Kidney (tissue), 14 donors: ENCODE measurements around the gene CCDC116. TPM values are rescaled to one million over a fixed set of nuclear protein-coding genes. Genes with fewer than 3 reads are reported as not detected.
"Not testable (repeated sequence)": the region's sequence is repeated elsewhere in the genome, so short reads cannot be mapped to it uniquely, and the experiment has no call there.

Experiments used
- DNase-seq, 5 donors: peaks; one replicate each; pipeline ENCODE4 v3.0.0-alpha.2; 2013 to 2020
- FAIRE-seq: peaks from 2 replicates; lab custom pipeline; 2012; peaks lifted over from hg19 to GRCh38; lab: Jason Lieb, UNC
- H3K27ac ChIP-seq, 2 donors: one replicate each; pipeline ENCODE4 v1.7.0; 2013; ENCODE audit warnings: low read depth in 2 of 2, low read length in 2 of 2, inconsistent platforms in 1 of 2
- H3K27me3 ChIP-seq: one replicate; pipeline ENCODE4 v1.7.1; 2013; ENCODE audit warnings: low read length, inconsistent platforms; ENCODE audit not compliant: control insufficient read depth, insufficient read depth
- H3K36me3 ChIP-seq, 3 donors: one replicate each; pipeline versions ENCODE4 v1.7.0 to v1.7.1; 2013; ENCODE audit warnings: low read length in 3 of 3, control low read depth in 1 of 3, inconsistent platforms in 1 of 3; ENCODE audit not compliant: insufficient read depth in 3 of 3, control insufficient read depth in 2 of 3
- H3K4me1 ChIP-seq, 3 donors: one replicate each; pipeline versions ENCODE4 v1.7.0 to v1.7.1; 2013; ENCODE audit warnings: low read length in 3 of 3, inconsistent platforms in 1 of 3, low read depth in 1 of 3; ENCODE audit not compliant: control insufficient read depth in 2 of 3, insufficient read depth in 2 of 3
- H3K4me3 ChIP-seq, 3 donors: one replicate each; pipeline versions ENCODE4 v1.7.0 to v1.8.1; 2013; ENCODE audit warnings: low read length in 3 of 3, control low read depth in 1 of 3, inconsistent platforms in 1 of 3
- H3K9ac ChIP-seq, 3 donors: one replicate each; pipeline versions ENCODE4 v1.7.0 to v1.7.1; 2013; ENCODE audit warnings: low read length in 3 of 3, control low read depth in 1 of 3, inconsistent platforms in 1 of 3
- H3K9me3 ChIP-seq, 3 donors: one replicate each; pipeline versions ENCODE4 v1.7.0 to v1.7.1; 2013; ENCODE audit warnings: low read length in 3 of 3, control low read depth in 1 of 3, inconsistent platforms in 1 of 3; ENCODE audit not compliant: control insufficient read depth in 2 of 3, insufficient read depth in 1 of 3
- CTCF ChIP-seq: IDR thresholded peaks from 3 replicates; pipeline ENCODE4 v1.5.1; 2012; ENCODE audit warnings: mild to moderate bottlenecking, moderate library complexity, borderline replicate concordance; ENCODE audit not compliant: insufficient read depth; ENCODE audit errors: extremely low read depth
- intact Hi-C: fragments of 100-400 bp; cut with DNase I; formaldehyde crosslinking; loops from one replicate; pipeline ENCODE4 v1.11.1; 2022
- polyA plus RNA-seq: library from polyadenylated mRNA; stranded (reverse); fragments of 350-450 nt; fragmentation: Illumina TruSeq; extraction: RNeasy Lipid Tissue Mini Kit (QIAGEN cat#74804); gene quantifications from one replicate; pipeline ENCODE4 v1.2.3, GENCODE V29; 2014; ENCODE audit warnings: low read depth, low replicate concordance; ENCODE audit not compliant: insufficient read depth
- total RNA-seq: library from RNA; stranded (reverse); fragmentation: NEBNext Ultra II Directional; extraction: Animal tissue kit (Norgen Biotek cat#: 25700); gene quantifications from one replicate; pipeline ENCODE4 v1.2.1, GENCODE V29; 2021
- donor health status: control.
- donor health status: control.
- donor health status: control.
- donor health status: control.
- donor health status: control.
- donor health status: DM: yes; HTN: yes; CAD: no.
- donor health status: Normal renal cell carcinoma (clear cell type).

Gene CCDC116
- total and polyA plus RNA-seq, 2 donors from 2014 or later, result 0.22 TPM

DNA sequence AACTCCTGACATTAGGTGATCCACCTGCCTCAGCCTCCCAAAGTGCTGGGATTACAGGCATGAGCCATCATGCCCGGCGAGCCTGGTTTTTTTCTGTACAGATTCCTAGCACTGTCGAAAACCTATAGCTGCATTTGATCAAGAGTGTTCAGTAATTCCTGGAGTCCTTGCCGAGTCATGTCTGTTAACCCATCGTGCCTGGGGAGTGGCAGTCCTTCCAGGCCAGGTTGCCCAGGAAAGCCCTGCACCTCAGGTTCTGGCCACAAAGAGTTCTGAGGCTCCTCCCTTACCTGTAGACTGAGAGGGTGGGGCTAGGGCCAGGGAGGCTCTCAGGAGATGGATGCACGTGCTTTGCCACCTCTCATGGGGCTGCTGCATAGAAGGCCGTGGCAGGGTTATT, 19.7 kb upstream of the CCDC116 start:
- intact Hi-C loops, result no loop called here
- no peak for DNase-seq
- Histone ChIP-seq H3K27me3 (no peaks in the 10 kb centered on the region), H3K4me3 (no peak overlapping the region), H3K27ac (no peak overlapping the region), H3K9ac (no peak overlapping the region), H3K9me3 (no peaks in the 10 kb centered on the region), H3K36me3 (peaks cover 0 to 22% (median 11%) of the 10 kb centered on the region in 3 donors), H3K4me1 (peaks cover 0 to 2% (median 0%) of the 10 kb centered on the region in 3 donors)
- no peak for FAIRE-seq
- TF ChIP-seq CTCF, result no peak

- intact Hi-C loops, result no loop called here
These were observed 18.9 kb upstream of the CCDC116 start for GRCh38 chr22:21613553-21614233.

GRCh38 chr22:21615731-21616130, 16.8 kb upstream of the CCDC116 start:
- Histone ChIP-seq H3K27ac (no peak overlapping the region), H3K9me3 (no peaks in the 10 kb centered on the region), H3K27me3 (no peaks in the 10 kb centered on the region), H3K4me3 (no peak overlapping the region), H3K9ac (no peak overlapping the region), H3K36me3 (peaks cover 0 to 22% (median 11%) of the 10 kb centered on the region in 3 donors), H3K4me1 (peaks cover 0 to 2% (median 0%) of the 10 kb centered on the region in 3 donors)
- no peak for DNase-seq
- no peak for TF ChIP-seq CTCF
- intact Hi-C loops, result no loop called here
- no peak for FAIRE-seq

More at GRCh38 chr22:21613553-21614233, 18.9 kb upstream of the CCDC116 start:
- no peak for FAIRE-seq
- TF ChIP-seq CTCF, result no peak
- Histone ChIP-seq H3K9ac (no peak overlapping the region), H3K36me3 (peaks cover 0 to 22% (median 11%) of the 10 kb centered on the region in 3 donors), H3K27me3 (no peaks in the 10 kb centered on the region), H3K9me3 (no peaks in the 10 kb centered on the region), H3K27ac (no peak overlapping the region), H3K4me3 (no peak overlapping the region), H3K4me1 (peaks cover 0 to 2% (median 0%) of the 10 kb centered on the region in 3 donors)
- DNase-seq, result no peak

GRCh38 chr22:21617337-21617736, 15.2 kb upstream of the CCDC116 start:
- H3K27ac ChIP-seq, H3K9ac ChIP-seq, FAIRE-seq, H3K4me1 ChIP-seq, H3K27me3 ChIP-seq, H3K9me3 ChIP-seq, intact Hi-C loops, H3K4me3 ChIP-seq, DNase-seq: not testable (repeated sequence)
- H3K36me3 ChIP-seq, result peaks cover 0 to 11% (median 8%) of the 10 kb centered on the region in 3 donors
